Caki2 (cell line): ENCODE results near the gene C10orf120. TPM values are rescaled to one million over a fixed set of nuclear protein-coding genes. Genes with fewer than 3 reads are reported as not detected.

Experiments used
- total RNA-seq: library from RNA; depleted of rRNA; stranded (reverse); fragments of >200 nt; shearing (Covaris generic); gene quantifications from 2 replicates; pipeline ENCODE4 v1.2.3, GENCODE V29; 2014; ENCODE audit warnings: low replicate concordance; rRNA removed

C10orf120 gene
- total RNA-seq, 1 experiment from 2014 or later, result not detected

Other genes with a start within 250 kb of the C10orf120 start
- not detected in 2 replicates for gene ARMS2, start 245.2 kb downstream of the C10orf120 start, total RNA-seq
- 34.5 and 42.1 TPM in 2 replicates for gene HTRA1, start 238.3 kb downstream of the C10orf120 start, total RNA-seq
- gene DMBT1, start 139.1 kb downstream of the C10orf120 start, total RNA-seq, result not detected in 2 replicates
- 2.5 TPM in 1 of 2 replicates, not detected in the other for gene CUZD1, start 146.0 kb upstream of the C10orf120 start, total RNA-seq
- 0.64 and 2.5 TPM in 2 replicates for gene FAM24B, start 179.7 kb upstream of the C10orf120 start, total RNA-seq
- gene FAM24A, start 210.8 kb upstream of the C10orf120 start, total RNA-seq, result not detected in 2 replicates